ENCODE results near the gene RIPOR2. TPM values are rescaled to one million over a fixed set of nuclear protein-coding genes. Genes with fewer than 3 reads are reported as not detected.

RIPOR2 gene
- total RNA-seq, 1 donor from 2014 or later, result 49.0 TPM

DNA sequence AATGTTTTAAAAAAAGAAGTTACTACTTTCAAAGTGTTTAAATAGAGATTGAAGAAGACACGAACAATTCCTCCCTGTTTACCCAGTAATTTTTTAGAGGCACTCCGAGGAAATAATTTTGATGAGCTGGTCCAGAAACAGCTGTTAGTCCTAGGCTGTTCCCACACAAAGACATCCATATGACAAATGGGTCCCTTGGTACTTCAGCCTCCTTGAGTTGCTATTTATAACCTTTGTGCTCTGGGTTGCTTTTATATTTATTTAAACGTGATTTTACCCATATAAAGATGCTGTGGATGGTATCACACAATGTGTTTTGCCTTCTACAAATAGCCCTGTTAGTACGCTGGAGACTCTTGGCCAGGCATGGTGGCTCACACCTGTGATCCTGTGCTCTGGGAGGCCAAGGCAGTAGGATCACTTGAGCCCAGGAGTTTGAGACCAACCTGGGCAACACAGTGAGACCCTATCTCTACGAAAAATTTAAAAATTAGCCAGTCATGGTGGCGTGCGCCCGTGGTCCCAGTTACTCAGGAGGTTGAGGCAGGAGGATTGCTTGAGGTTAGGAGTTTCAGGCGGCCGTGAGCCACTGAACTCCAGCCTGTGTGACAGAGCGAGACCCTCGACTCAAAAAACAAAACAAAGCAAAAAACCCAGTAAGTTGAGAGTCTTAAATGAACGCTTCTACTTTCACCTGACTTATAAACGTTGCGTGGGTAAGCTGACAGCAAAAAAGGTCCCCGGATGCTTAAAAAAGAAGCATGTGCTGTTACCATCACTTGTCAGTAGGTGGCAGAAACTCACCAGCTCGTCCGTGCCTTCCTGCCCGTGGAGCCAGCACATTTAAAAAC lies 80.1 kb downstream of the RIPOR2 start:
- H3K4me1 ChIP-seq, result peaks cover 0 to 8% of the 10 kb centered on the region in 2 donors
- TF ChIP-seq, protein P1, sequence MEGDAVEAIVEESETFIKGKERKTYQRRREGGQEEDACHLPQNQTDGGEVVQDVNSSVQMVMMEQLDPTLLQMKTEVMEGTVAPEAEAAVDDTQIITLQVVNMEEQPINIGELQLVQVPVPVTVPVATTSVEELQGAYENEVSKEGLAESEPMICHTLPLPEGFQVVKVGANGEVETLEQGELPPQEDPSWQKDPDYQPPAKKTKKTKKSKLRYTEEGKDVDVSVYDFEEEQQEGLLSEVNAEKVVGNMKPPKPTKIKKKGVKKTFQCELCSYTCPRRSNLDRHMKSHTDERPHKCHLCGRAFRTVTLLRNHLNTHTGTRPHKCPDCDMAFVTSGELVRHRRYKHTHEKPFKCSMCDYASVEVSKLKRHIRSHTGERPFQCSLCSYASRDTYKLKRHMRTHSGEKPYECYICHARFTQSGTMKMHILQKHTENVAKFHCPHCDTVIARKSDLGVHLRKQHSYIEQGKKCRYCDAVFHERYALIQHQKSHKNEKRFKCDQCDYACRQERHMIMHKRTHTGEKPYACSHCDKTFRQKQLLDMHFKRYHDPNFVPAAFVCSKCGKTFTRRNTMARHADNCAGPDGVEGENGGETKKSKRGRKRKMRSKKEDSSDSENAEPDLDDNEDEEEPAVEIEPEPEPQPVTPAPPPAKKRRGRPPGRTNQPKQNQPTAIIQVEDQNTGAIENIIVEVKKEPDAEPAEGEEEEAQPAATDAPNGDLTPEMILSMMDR (IDR thresholded peaks at IDR 0.05), result peak; percentile 69 to 86 (median 83)
- intact Hi-C loops (cut with DNase I), result loop anchor here (2.0 to 5.0 kb wide), 2 partner anchors 137 to 215 kb away; no protein-coding TSS in a partner anchor
- H3K4me3 ChIP-seq, result peak overlapping the region in 1 of 2 donors; percentile 30
- no peaks in the 10 kb centered on the region for H3K9me3 ChIP-seq
- H3K27ac ChIP-seq, result peak overlapping the region; percentile 47 to 63
- peak in 1 of 2 donors; percentile 79 for DNase-seq (ENCODE audit: low spot score in 2 of 2)
- no peaks in the 10 kb centered on the region for H3K36me3 ChIP-seq
- no peaks in the 10 kb centered on the region for H3K27me3 ChIP-seq

DNA sequence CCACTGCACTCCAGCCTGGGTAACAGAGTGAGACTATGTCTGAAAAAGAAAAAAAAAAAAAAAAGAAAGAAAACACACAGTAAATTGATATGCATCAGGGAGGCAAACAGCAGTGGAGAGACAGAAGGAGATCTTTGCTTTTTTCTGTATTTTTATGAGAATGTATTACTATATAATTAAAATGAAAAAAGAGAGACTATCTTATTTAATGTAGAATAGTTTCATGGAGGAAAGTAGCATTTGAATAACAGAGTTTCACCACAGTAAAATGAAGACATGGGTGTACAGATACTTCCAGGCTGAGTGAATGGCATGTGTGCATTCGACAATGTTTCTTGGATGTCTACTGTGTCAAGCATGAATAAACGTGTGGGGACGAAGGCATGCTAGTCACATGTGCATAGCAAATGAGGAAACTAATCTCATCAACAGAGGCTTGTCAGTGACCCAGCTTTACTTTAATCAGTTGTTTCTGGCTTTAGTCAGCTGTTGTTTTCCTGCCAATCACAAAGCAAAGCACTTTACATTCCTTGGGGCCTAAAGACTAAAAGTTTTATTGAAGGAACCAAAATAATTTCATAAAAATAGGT lies 81.6 kb downstream of the RIPOR2 start:
- H3K27ac ChIP-seq, result no peak overlapping the region
- no peaks in the 10 kb centered on the region for H3K27me3 ChIP-seq
- no peak overlapping the region for H3K4me3 ChIP-seq
- peaks cover 0 to 8% of the 10 kb centered on the region in 2 donors for H3K4me1 ChIP-seq
- H3K36me3 ChIP-seq, result no peaks in the 10 kb centered on the region
- intact Hi-C loops (cut with DNase I), result no loop called here
- H3K9me3 ChIP-seq, result no peaks in the 10 kb centered on the region
- TF ChIP-seq, protein P1 (IDR thresholded peaks at IDR 0.05), result no peak
- no peak for DNase-seq (ENCODE audit: low spot score in 2 of 2)

DNA sequence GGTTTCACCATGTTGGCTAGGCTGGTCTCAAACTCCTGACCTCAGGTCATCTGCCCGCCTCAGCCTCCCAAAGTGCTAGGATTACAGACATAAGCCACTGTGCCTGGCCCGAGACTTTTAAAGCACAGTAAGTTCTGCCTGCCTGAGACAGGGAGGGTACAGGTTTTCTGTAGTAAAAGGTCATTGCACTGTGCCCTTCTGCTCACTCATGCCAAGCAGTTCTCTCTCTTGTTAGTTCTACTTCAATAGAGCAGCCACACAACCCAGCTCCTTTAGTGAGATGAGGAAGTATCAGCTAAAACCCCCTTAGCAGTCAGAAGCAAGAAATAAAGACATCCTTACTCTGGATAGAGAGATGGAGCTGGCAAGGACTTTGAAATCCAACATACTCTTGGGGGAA lies 84.7 kb downstream of the RIPOR2 start:
- H3K27me3 ChIP-seq, result no peaks in the 10 kb centered on the region
- no peak overlapping the region for H3K27ac ChIP-seq
- H3K4me3 ChIP-seq, result no peak overlapping the region
- DNase-seq (ENCODE audit: low spot score in 2 of 2), result no peak
- intact Hi-C loops (cut with DNase I), result no loop called here
- TF ChIP-seq, protein P1 (IDR thresholded peaks at IDR 0.05), result no peak
- peaks cover 0 to 6% of the 10 kb centered on the region in 2 donors for H3K4me1 ChIP-seq
- no peaks in the 10 kb centered on the region for H3K36me3 ChIP-seq
- H3K9me3 ChIP-seq, result no peaks in the 10 kb centered on the region

GRCh38 chr6:24849713-24850112 lies 86.0 kb downstream of the RIPOR2 start:
- no peak overlapping the region for H3K4me3 ChIP-seq
- H3K9me3 ChIP-seq, result no peaks in the 10 kb centered on the region
- H3K27ac ChIP-seq, result no peak overlapping the region
- TF ChIP-seq, protein P1 (IDR thresholded peaks at IDR 0.05), result no peak
- H3K36me3 ChIP-seq, result no peaks in the 10 kb centered on the region
- no peaks in the 10 kb centered on the region for H3K27me3 ChIP-seq
- DNase-seq (ENCODE audit: low spot score in 2 of 2), result no peak
- intact Hi-C loops (cut with DNase I), result no loop called here
- H3K4me1 ChIP-seq, result no peaks in the 10 kb centered on the region

DNA sequence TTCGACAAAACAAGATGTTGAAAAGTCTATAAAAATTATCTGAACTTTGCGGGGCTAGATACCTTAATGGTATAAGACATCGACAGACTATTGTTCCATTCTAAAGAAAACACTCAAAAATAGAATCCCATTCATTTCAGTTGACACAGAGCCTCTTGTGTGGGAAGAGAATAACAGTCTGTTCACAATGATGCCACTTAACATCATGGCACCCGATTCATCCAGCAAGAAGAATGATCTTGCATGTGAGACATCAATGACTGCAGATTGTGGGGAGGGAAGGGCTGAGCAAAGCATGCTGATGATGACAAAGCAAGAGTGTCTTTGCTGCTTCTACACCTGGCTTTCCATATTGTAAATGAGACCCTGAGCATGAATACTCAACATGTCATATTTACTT lies 87.3 kb downstream of the RIPOR2 start:
- H3K4me1 ChIP-seq, result peaks cover 0 to 3% of the 10 kb centered on the region in 2 donors
- no peaks in the 10 kb centered on the region for H3K9me3 ChIP-seq
- no peak overlapping the region for H3K27ac ChIP-seq
- no peak for DNase-seq (ENCODE audit: low spot score in 2 of 2)
- no peaks in the 10 kb centered on the region for H3K27me3 ChIP-seq
- no peak overlapping the region for H3K4me3 ChIP-seq
- intact Hi-C loops (cut with DNase I), result no loop called here
- TF ChIP-seq, protein P1 (IDR thresholded peaks at IDR 0.05), result no peak
- H3K36me3 ChIP-seq, result no peaks in the 10 kb centered on the region

All from ascending aorta (tissue), 2 donors.